Measurements from ENCODE around the gene TMEM120A. TPM values are rescaled to one million over a fixed set of nuclear protein-coding genes. Genes with fewer than 3 reads are reported as not detected.

The TMEM120A gene
- 38.6 to 50.5 TPM (median 45.9 TPM) in 5 replicates for total RNA-seq (2022; extraction: Qiagen RNA extraction)

GRCh38 chr7:75994388-75995051 lies at the start of gene TMEM120A:
Gene TMEM120A (minus strand): TSS chr7:75994595. CDS start chr7:75994570, 25 bp downstream.

Other genes starting within 250 kb of the TMEM120A start
- gene CCL26, start 222.4 kb downstream of the TMEM120A start, total RNA-seq (2022; extraction: Qiagen RNA extraction): 7.7 to 10.9 TPM (median 7.9 TPM) in 5 replicates
- gene CCL24, start 180.8 kb downstream of the TMEM120A start, total RNA-seq (2022; extraction: Qiagen RNA extraction): 0.18 TPM in 1 of 5 replicates, not detected in the others
- 80.3 to 98.6 TPM (median 97.6 TPM) in 5 replicates for gene RHBDD2, start 115.6 kb downstream of the TMEM120A start, total RNA-seq (2022; extraction: Qiagen RNA extraction)
- 135 to 175 TPM (median 166 TPM) in 5 replicates for gene POR, start 79.4 kb downstream of the TMEM120A start, total RNA-seq (2022; extraction: Qiagen RNA extraction)
- gene STYXL1, start 53.4 kb upstream of the TMEM120A start, total RNA-seq (2022; extraction: Qiagen RNA extraction): 39.7 to 49.3 TPM (median 44.6 TPM) in 5 replicates
- gene MDH2, start 53.5 kb upstream of the TMEM120A start, total RNA-seq (2022; extraction: Qiagen RNA extraction): 350 to 422 TPM (median 399 TPM) in 5 replicates
- 8.0 to 13.5 TPM (median 12.1 TPM) in 5 replicates for gene SRRM3, start 207.3 kb upstream of the TMEM120A start, total RNA-seq (2022; extraction: Qiagen RNA extraction)